GM08714 (cell line): Measurements from ENCODE around the gene MAP3K15.
A peak's percentile ranks its signal among the peaks of the same experiment; 100 is the strongest.

Experiments used
- H3K4me3 ChIP-seq: fragments of 200-500 bp; sonication (Bioruptor generic); 2 replicates; pipeline ENCODE4 v1.5.1; 2014; ENCODE audit warnings: mild to moderate bottlenecking, low read length, inconsistent platforms
- ZNF274 ChIP-seq: IDR thresholded peaks from 2 replicates; pipeline ENCODE4 v1.6.1; 2012; ENCODE audit warnings: mild to moderate bottlenecking, low read depth, low read length

The MAP3K15 gene

DNA sequence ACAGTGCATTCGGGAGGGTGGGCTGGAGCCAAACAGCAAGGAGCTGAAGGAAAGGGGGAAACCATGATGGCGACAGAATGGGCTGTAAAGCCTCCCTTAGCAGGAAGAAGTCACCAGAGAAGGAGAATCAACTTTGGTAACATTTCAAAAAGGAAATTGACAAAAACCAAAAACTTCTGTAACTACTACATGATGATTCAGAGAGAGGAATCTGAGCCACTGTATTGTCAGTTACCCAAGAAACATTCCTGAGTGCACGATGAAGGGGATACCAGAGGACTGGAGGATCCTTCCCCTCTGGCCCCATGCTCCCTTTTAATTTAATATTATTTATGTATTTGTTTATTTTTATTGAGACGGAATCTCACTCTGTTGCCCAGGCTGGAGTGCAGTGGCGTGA, 145.2 kb downstream of the MAP3K15 start:
- TF ChIP-seq ZNF274, result no peak
- H3K4me3 ChIP-seq, result no peak overlapping the region

DNA sequence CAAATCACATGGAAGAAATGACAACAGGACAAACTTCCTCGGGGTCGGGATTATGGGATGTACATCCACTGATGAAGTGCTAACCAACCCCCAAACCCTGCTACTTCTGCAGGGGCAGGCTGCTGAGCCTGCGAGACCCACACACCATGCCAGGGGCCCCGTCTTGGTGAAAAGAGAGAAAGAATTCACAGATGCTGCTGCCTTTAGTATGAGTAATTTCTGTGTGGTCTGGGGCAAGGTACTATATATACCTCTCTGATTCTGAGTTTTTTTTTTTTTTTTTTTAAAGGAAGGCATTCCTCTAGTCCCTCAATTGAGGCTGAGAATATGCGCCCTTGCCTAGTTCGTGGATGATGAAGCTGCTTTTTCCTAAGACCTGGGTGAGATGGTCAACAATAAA, 146.7 kb downstream of the MAP3K15 start:
- H3K4me3 ChIP-seq, result no peak overlapping the region
- no peak for TF ChIP-seq ZNF274

DNA sequence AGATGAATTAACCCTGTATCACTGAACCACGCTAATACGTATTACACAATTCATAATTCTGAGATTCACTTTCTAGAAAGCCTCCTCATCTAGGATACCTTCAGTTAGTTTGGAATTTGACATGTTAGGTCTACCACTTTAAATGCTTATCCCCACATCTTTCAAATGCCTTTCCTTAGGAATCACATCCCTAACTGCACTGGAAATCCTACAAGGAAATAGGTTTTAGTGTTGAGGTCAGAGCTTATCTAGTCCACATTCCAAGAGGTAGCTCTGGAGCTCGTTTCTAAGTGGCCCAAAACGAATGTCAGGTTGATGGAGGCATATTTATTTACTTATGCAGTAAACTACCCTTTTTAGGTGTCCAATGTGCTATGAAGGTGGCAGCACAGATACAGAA, 153.6 kb downstream of the MAP3K15 start:
- no peak overlapping the region for H3K4me3 ChIP-seq

DNA sequence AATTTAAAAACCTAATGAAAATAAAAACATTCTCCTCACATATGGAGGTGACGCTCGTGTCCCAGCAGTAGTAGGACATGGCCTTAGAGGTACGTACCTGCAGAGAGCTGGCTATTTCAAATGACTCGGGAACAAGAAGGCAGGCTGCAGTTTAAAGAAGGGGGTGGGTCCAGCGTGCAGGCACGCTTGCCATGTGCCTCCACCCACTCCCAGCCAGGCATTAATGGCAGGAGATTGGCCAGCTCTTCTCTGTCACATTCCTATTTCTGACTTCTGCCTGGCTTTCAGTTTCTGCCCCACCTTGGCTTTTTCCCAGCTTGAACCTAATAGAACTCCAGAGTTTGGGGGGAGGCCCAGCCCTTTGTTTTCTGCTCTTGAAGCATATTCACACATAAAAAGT, 154.4 kb downstream of the MAP3K15 start:
- H3K4me3 ChIP-seq, result no peak overlapping the region
- TF ChIP-seq ZNF274, result no peak

More for the DNA sequence above, 153.6 kb downstream of the MAP3K15 start:
- no peak for TF ChIP-seq ZNF274

DNA sequence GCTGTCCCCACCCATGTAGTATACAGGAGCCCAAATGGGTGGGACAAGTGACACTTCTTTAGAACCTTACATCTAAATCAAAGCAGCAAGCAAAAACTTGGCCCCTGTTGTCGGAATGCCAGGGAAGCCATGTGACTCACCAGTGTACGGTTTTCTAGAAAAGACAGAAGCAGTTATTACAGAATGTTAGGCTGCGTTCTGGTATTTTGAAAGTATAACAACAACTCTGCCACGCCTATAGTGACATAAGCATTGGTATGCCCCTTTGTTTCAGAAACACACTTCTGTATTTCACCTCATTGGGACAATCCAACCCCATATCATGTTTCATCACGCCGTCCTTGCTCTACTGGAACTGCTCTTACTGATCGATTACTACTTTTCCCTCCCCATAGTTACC, 156.8 kb downstream of the MAP3K15 start:
- no peak for TF ChIP-seq ZNF274
- no peak overlapping the region for H3K4me3 ChIP-seq

DNA sequence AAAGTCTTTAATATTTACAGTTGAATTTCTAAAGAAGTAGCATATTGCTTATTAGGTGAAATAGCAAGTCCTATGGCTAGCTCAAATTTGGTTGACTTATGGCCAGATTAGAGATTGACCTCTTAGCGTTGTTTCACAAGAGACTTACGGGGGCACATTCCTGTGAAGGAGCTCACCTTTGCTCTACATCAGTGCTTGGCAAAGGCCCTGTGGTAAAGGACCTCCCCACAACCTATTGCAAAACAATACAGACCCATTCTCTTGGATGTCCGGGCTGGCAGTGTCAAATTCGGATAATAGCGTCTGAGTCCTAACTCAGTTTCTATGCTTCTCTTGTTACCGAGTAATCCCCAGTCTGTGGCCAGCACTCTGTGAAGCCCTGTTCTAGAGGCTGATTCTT, 160.7 kb downstream of the MAP3K15 start:
- no peak overlapping the region for H3K4me3 ChIP-seq
- no peak for TF ChIP-seq ZNF274

DNA sequence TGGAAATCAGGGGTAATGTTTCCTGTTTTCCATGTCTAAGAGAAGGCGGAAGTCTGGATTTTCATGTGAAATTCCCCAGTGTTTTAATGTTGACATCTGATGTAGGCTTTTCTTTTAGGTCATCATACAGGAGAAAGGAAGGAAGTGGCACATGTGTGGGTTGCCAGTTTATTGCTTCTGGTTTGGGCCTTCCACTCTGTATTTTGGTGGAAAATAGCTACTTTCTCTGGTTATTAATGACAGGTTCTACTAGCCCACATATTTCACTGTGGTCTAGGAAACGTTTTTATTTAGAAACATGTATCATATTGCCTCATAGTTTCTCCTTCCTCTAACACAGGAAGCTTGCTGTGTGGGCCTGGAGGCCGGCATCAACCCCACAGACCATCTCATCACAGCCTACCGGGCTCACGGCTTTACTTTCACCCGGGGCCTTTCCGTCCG, 164.3 kb downstream of the MAP3K15 start:
- TF ChIP-seq ZNF274, result no peak
- H3K4me3 ChIP-seq, result no peak overlapping the region

DNA sequence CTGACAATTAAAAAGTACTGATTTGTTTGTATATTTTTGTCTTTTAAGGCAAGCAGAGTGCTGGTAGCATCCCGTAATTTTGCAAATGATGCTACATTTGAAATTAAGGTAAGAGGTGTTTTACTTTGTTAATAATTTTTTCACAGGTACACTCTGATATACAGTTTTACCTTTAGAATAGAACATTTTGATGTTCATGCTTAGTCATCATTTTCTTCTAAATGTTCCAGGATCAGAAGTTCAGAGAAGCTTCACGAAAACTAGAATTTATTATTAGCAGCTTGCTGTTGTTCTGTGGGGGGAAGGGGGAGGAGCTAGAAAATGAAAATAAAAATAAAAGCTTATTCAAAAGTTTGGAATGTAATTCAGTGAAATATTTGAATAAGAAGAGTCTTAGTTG, 166.0 kb downstream of the MAP3K15 start:
- H3K4me3 ChIP-seq, result no peak overlapping the region
- TF ChIP-seq ZNF274, result no peak

DNA sequence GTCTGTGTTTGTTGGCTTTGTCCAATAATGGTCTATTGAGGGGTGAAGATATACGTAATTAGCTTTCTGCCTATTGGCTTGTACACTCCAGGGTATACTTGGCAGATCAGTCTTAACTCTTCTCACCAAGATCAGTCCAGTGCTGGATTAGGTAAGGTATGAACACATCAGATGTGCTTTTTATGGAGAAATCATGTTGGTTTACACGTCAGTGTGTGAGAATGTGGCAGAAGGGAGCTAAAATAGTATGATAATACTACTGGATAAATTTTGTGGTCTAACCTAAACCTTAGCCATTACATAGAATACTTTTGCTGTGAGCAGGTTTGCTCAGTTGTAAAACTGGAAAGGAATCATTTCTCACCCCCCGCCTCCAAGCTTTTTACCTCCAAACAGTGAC, 167.4 kb downstream of the MAP3K15 start:
- H3K4me3 ChIP-seq, result no peak overlapping the region
- TF ChIP-seq ZNF274, result no peak

DNA sequence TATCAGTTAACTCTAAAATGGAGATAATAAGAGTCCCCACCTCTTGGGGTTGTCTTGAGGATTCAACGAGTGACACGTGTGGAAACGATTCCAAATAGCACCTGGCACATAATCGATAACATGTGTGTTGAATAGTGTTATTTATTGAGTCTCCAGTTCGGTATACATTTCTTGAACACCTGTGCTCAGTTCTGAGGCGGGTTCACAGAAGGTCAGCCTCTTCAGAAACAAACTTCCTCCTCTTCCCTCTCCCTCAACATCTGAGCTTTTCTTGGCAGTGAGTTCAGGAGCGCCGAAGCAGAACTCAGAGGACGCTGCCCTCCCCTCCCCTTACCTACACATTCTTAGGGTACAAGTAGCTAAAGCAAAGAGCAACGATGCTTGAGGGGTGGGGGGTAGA, 170.6 kb downstream of the MAP3K15 start:
- no peak for TF ChIP-seq ZNF274

DNA sequence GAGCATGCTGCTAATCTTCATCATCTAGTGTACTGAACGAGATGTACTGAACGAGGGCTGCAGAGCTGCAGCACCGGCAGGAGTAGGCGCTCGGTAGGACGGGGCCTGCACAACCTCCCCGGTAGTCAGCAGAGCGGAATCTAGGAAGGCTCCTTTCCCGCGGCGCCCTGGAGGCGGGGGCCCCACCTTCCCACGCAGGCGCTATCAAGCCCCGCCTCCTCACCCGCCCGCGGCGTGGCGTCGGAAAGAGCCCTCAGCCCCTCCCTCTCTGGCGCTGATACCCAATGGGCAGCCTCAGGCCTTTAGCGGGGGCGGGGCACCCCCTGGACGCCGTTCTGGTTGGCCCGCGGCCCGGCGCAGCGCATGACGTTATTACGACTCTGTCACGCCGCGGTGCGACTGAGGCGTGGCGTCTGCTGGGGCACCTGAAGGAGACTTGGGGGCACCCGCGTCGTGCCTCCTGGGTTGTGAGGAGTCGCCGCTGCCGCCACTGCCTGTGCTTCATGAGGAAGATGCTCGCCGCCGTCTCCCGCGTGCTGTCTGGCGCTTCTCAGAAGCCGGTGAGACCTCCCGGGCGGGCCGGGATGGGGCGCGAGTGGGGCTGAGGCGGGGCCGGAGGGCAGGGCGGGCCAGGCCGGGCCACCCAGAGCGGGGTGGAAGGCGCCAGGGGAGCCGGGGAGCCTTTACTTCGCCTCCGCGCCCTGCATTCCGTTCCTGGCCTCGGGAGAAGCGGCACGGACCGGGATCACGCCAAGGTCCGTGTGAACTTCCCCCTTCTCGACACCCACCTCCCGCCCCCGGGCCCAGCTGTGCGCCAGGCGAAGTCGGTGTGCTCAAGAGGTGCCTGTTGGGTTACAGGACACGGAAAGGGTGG, 171.5 kb downstream of the MAP3K15 start, which contains the start of gene PDHA1:
Gene PDHA1 (plus strand): TSS at position 393 of the 874 bp plus-strand sequence. CDS start 111 bp downstream, at position 504.
- H3K4me3 ChIP-seq, result peak within 1 kb of the TSS; percentile 90
- no peak for TF ChIP-seq ZNF274

More for the DNA sequence above, 170.6 kb downstream of the MAP3K15 start:
- peak overlapping the region; percentile 90 for H3K4me3 ChIP-seq

DNA sequence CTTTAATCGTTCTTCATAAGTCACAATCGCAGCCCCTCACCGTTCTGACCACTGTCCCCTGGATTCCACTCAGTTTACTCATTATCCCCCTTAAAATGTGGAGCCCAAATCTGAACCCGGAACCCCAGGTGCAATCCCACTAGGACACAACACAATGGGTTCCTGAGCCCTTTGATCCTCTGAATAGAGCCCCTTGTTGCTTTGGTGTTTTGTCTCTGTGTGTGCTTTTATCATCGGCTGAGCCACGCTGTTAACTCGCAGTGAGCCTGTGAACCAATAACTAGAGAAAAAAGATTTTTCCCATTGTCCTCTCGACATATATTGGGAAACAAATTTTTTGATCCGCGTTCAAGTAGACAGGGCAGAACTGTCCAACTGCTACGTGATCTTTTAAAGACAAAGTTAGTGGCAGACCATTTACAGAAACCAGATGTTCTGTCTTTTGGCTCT, 172.2 kb downstream of the MAP3K15 start:
- no peak for TF ChIP-seq ZNF274
- peak overlapping the region; percentile 56; the same call in 1 of the 2 replicates for H3K4me3 ChIP-seq

DNA sequence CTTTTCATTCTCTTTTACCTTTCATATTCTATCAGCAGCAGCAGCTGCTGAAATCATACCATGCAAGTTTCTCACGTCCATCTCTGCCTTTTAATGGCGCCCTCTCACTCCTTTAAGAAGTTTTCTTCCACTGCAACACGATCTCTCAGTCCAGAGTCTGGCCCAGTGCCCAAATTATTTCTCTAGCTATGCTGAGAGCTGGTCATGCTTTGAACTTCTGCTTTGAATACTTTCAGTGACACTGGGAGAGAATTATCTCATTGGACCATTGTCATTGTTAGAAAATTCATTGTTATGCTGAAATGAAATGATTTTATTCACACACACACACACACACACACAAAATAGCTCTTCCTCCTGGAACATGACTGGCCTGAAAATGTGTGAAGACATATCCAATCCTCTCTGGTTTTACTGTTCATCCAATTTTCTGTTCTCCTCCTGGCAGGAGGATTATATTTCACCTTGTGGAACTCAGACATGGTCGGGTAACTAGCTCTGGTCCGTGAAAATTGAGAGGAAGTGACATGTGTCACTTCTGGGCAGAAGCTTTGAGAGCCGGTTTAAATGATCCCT, 172.9 kb downstream of the MAP3K15 start:
- no peak overlapping the region for H3K4me3 ChIP-seq

DNA sequence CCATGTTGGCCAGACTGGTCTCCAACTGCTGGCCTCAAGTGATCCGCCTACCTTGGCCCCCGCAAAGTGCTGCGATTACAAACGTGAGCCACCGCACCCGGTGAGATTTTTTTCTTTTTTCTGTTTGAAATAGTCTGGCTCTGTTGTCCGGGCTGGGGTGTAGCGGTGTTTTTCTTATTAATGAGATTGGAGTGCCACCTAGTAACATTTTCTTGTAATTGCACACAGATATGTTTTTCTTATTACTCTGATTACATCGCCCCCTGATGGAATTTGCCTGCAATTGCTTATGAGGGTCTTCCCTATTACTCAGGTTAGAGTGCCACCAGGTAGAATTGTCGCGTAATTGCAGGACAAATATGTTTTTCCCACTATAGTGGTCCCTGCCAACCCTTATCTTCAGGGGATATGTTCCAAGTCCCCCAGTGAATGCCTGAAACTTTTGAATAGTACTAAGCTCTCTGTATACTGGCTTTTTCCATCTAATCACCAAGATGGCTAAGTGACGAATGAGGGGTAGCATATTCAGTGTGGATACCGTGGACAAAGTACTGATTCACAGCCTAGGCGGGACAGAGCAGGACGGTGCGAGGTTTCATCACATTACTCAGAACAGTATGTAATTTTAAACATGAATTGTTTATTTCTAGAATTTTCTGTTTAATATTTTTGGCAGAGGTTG, 180.2 kb downstream of the MAP3K15 start:
- no peak for TF ChIP-seq ZNF274
- H3K4me3 ChIP-seq, result no peak overlapping the region

More for the DNA sequence above, 172.9 kb downstream of the MAP3K15 start:
- TF ChIP-seq ZNF274, result no peak
